ENCODE measurements around the gene MICAL3. TPM values are rescaled to one million over a fixed set of nuclear protein-coding genes. Genes with fewer than 3 reads are reported as not detected.

The MICAL3 gene
- total RNA-seq, 1 donor from 2014 or later, result 33.6 TPM

- Mint-ChIP-seq H3K27ac (no peak overlapping the region), H3K4me3 (no peak overlapping the region), H3K27me3 (ENCODE audit: insufficient read depth, low read depth) (peaks cover 3% of the 10 kb centered on the region), H3K36me3 (peaks cover 5% of the 10 kb centered on the region), H3K9me3 (no peaks in the 10 kb centered on the region), H3K4me1 (peaks cover 4% of the 10 kb centered on the region)
- peaks cover 3% of the 10 kb centered on the region for H4K20me1 ChIP-seq (ENCODE audit: low read depth)
- TF ChIP-seq EZH2phosphoT487 (IDR thresholded peaks at IDR 0.05) (no peak), CTCF (IDR thresholded peaks at IDR 0.05) (no peak), EZH2 (IDR thresholded peaks at IDR 0.05) (no peak)
- H3K79me2 ChIP-seq (ENCODE audit: low read depth), result no peaks in the 10 kb centered on the region
- H3K9ac ChIP-seq, result no peak overlapping the region
- no peaks in the 10 kb centered on the region for H3K4me1 ChIP-seq
- no peak overlapping the region for H2AFZ ChIP-seq (replicated peaks)
- no peak overlapping the region for H3K4me3 ChIP-seq
- no peaks in the 10 kb centered on the region for H3K36me3 ChIP-seq
- no peak overlapping the region for H3K4me2 ChIP-seq
- no peaks in the 10 kb centered on the region for H3K9me3 ChIP-seq (ENCODE audit: low read depth)
- no peak for DNase-seq (ENCODE audit: low spot score)
- H3F3A ChIP-seq (ENCODE audit: low read depth), result no peaks in the 10 kb centered on the region
- no peak overlapping the region for H3K27ac ChIP-seq
- H3K27me3 ChIP-seq, result no peaks in the 10 kb centered on the region
These were observed 182.5 kb downstream of the MICAL3 start for GRCh38 chr22:17841836-17842235.

- Histone ChIP-seq H3K79me2 (ENCODE audit: low read depth) (no peaks in the 10 kb centered on the region), H4K20me1 (ENCODE audit: low read depth) (peaks cover 3% of the 10 kb centered on the region), H3K4me3 (no peak overlapping the region), H3K27ac (no peak overlapping the region), H3K4me2 (no peak overlapping the region), H3K36me3 (no peaks in the 10 kb centered on the region), H3K9ac (no peak overlapping the region), H3K9me3 (ENCODE audit: low read depth) (no peaks in the 10 kb centered on the region), H3F3A (ENCODE audit: low read depth) (no peaks in the 10 kb centered on the region), H3K27me3 (no peaks in the 10 kb centered on the region), H2AFZ (replicated peaks) (no peak overlapping the region), H3K4me1 (no peaks in the 10 kb centered on the region)
- Mint-ChIP-seq H3K27me3 (ENCODE audit: insufficient read depth, low read depth) (no peaks in the 10 kb centered on the region), H3K4me3 (no peak overlapping the region), H3K36me3 (peaks cover 5% of the 10 kb centered on the region), H3K9me3 (no peaks in the 10 kb centered on the region), H3K27ac (no peak overlapping the region), H3K4me1 (peaks cover 7% of the 10 kb centered on the region)
- no peak for TF ChIP-seq EZH2phosphoT487 (IDR thresholded peaks at IDR 0.05)
- TF ChIP-seq CTCF (IDR thresholded peaks at IDR 0.05), result no peak
- TF ChIP-seq EZH2 (IDR thresholded peaks at IDR 0.05), result no peak
- no peak for DNase-seq (ENCODE audit: low spot score)
These were observed 186.0 kb downstream of the MICAL3 start for GRCh38 chr22:17838180-17838865.

- peak; percentile 22 for DNase-seq (ENCODE audit: low spot score)
- no peaks in the 10 kb centered on the region for H3F3A ChIP-seq (ENCODE audit: low read depth)
These were observed 187.2 kb downstream of the MICAL3 start for GRCh38 chr22:17836992-17837742.

More at GRCh38 chr22:17836992-17837742, 187.2 kb downstream of the MICAL3 start:
- Histone ChIP-seq H3K27ac (no peak overlapping the region), H3K9me3 (ENCODE audit: low read depth) (no peaks in the 10 kb centered on the region), H3K36me3 (no peaks in the 10 kb centered on the region), H2AFZ (replicated peaks) (no peak overlapping the region), H3K4me2 (no peak overlapping the region), H3K27me3 (no peaks in the 10 kb centered on the region), H3K4me1 (no peaks in the 10 kb centered on the region), H4K20me1 (ENCODE audit: low read depth) (peaks cover 3% of the 10 kb centered on the region), H3K79me2 (ENCODE audit: low read depth) (no peaks in the 10 kb centered on the region), H3K4me3 (no peak overlapping the region), H3K9ac (no peak overlapping the region)
- Mint-ChIP-seq H3K27me3 (ENCODE audit: insufficient read depth, low read depth) (no peaks in the 10 kb centered on the region), H3K36me3 (peaks cover 5% of the 10 kb centered on the region), H3K9me3 (no peaks in the 10 kb centered on the region), H3K27ac (no peak overlapping the region), H3K4me1 (peaks cover 7% of the 10 kb centered on the region), H3K4me3 (peak overlapping the region; percentile 48)
- TF ChIP-seq EZH2phosphoT487 (IDR thresholded peaks at IDR 0.05), result no peak
- peak; percentile 16 for TF ChIP-seq CTCF (IDR thresholded peaks at IDR 0.05)

All from neural progenitor cell (in vitro differentiated cells).